HG03045 (cell line): Measurements from ENCODE around the gene APH1B.

Experiments used
- ATAC-seq: cut with Tn5 transposase; IDR thresholded peaks from one replicate; pipeline ENCODE4 v1.9.1; 2021; ENCODE audit warnings: mild to moderate bottlenecking, moderate library complexity; ENCODE audit not compliant: unreplicated experiment

The APH1B gene

DNA sequence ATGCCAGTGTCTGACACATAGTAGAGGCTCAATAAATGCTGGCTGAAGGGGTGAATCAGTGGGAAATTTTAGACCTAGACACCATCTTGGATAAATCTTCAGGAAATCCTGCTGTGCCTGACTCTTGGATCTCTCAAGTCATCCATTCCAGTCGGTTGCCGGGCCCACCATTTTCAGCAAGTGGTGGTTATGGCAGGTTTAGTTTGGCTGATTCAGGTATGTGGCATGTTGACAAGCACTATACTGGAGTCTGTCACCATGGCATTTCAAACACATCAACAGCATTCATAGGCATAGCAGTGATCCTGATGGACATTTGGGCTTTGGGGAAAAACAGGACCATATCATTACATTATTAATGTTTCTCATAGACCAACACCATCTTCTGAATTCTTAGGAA lies 25.7 kb upstream of the APH1B start:
- no peak for ATAC-seq

DNA sequence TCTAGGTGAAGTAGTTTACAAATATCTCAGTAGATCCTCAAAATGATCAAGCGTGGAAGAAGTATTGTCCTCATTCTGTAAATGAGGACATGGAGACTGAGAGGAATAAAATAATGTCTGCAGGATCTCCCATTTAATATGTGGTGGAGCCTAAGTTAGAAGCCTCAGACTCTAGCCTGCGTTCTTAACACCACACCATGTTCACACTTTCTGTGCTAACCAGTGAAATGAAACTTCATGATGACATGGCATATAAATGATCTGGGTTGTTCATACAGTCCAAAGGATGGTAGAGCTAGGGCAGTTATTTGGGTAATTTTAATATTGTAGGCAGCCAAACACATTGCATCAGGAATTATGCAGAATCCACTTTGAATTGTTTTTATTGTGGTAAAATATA lies 25.1 kb upstream of the APH1B start:
- ATAC-seq, result no peak

DNA sequence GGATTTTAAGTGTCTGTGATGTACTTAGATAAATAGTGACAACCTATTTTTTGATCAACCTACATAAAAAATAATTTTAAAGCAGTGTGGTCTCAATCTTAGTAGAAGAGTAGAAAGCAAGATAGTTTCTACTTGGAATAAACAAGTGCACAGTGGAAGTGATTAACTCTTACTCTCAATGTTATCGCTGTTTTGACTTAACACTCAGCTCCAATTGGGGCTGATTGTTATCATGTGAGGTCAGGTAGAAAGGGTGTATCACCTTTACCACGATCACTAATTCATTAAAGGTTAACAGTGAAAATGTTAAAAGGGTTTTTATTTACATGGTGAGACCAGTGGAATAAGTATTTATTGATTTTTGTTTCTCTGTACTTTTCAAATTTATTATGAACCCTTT lies 22.4 kb upstream of the APH1B start:
- no peak for ATAC-seq

DNA sequence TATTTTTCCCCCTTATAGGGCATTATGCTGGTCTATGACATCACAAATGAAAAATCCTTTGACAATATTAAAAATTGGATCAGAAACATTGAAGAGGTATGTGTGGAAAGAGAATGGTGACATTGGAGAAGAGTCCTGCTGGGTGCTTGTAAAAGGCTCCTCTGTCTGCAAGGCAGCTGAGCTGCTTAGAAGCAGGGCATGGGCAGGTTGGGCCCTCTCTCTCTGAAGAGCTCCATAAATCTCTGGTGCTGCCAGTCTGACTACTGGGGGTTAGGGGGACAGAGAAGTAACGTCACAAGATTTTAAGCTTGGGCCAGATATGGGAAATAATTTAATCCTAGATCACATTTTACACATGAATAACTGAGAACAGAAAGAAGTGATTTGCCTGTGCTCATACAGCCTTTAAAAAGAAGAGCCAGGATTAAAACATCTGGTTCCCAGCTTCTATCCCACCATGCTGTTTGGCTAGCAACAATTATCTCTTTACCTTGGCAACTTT lies 21.9 kb upstream of the APH1B start:
- no peak for ATAC-seq

DNA sequence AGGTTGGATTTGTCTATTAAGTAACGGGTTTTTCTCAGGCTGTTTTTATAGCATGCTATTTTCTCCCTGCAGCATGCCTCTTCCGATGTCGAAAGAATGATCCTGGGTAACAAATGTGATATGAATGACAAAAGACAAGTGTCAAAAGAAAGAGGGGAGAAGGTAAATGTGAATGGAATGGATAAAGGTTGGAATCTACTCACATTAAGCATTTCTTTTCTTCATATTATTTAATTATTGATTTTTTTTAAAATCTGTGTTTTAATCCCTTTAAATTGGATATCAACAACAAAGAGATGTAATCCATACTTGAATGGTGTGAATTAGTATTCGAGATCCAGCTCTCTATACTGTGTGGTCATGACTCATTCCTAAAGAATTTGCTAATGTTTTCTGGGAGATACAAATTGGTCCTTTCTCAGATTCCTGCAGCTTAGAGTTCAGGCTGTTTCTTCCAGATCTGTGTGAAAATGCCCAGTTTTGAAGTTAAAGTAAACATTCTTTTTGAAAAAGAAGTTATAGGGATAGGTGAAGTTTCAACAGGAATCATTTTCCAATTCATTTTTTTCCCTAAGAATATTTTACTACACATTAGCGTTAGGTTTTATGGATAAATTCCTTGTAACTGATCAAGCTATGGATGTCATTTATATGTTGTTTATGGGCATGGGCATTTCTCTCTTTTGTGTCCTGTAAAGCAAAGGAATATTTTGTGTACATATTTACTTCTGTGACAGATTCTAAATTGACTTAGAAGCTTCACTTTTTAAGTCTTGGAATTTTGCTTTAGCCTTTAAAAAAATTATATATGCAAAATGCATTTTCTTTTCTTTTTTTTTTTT lies 20.8 kb upstream of the APH1B start:
- ATAC-seq, result no peak

DNA sequence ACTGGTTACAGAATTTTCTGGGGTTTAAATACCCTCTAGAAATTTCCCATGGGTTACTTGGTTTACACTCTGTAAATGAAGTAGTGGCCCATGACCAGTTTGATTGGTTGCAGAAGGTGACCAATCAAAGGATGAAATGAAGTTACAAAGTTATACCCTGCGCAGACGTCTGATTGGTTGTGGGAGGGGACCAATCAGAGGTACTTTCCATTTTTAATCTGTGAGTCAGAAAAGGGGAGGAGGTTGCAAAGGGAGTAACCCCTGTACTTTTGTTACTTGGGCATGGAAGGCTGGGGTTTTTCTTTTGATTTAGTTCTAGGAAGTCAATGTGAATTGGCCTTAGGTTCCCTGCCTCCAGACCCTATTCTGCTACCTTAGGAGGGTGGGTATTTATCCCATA lies 18.7 kb upstream of the APH1B start:
- ATAC-seq, result no peak

DNA sequence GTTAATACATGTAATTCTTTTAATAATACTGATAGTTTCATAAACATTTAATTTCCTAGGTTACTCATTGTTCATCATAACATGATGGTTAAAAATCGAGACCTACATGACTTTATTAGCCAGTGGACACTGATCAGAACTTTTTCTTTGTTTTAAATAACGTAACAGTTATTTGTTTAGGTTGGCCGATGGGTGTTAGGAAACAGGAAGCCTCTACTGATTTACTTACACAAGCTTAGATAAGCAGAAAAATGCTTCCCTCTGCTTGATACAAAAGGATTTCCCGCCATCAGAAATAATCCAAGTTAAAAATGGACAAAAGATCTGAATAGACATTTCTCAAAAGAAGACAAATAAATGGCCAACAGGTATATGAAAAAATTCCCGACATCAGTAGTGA lies 16.6 kb upstream of the APH1B start:
- no peak for ATAC-seq

DNA sequence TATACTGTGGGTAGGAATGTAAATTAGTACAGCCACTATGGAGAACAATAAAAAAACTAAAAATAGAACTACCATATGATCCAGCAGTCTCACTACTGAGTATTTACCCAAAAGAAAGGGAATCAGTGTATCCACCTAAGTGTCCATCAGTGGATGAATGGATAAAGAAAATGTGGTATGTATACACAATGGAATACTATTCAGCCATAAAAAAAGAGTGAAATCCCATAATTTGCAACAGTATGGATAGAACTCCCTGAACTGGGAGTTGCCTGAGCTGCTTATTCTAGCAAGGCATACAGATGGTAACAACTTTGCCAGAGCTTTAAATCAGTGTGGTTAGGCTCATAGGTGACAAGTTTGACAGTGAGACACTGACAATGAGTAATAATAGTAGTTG lies 16.1 kb upstream of the APH1B start:
- ATAC-seq, result no peak

DNA sequence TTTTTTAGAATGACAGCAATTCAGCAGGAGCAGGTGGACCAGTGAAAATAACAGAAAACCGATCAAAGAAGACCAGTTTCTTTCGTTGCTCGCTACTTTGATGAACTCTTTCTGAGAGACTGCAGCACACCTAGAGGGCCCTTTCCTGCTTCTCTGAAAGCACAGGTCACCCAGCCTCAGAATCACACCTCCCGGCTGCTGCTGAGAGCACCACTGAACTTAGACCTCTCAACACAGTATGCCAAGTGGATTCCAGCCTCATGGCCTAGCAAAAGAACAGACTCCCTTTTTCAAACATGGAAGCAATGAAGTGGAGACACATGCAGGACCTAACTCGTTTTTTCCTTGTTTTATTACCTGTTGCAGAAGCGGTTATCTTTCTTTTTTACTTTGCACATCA lies 13.9 kb upstream of the APH1B start:
- no peak for ATAC-seq

DNA sequence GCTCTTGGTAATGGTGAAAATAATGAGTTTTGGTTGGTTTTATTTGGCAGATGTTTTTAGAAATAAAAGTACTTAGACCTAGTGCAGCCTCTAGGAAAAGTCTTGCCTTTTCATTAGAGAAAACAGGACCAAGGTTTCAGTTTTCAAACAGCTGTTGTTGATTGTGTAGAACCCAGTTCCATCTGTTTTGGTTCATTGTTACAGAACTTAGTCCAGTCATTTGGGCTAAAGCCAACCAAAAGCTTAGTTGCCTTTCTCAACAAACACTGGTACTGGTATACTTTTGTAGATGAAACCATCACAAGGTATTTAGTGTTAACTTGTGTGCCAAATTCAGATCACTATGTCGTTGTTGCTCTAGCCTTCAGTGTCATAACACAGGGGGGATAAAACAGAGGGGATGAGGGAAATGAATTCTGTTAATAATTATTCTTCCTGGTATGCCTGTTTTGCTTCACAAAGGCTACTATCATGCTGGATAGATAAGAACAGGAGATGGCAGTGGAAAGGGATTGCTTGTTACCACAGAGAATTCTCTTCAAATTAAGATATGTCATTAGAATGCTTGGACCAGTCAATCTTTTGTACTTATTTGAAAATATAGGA lies 12.6 kb upstream of the APH1B start:
- ATAC-seq, result no peak

DNA sequence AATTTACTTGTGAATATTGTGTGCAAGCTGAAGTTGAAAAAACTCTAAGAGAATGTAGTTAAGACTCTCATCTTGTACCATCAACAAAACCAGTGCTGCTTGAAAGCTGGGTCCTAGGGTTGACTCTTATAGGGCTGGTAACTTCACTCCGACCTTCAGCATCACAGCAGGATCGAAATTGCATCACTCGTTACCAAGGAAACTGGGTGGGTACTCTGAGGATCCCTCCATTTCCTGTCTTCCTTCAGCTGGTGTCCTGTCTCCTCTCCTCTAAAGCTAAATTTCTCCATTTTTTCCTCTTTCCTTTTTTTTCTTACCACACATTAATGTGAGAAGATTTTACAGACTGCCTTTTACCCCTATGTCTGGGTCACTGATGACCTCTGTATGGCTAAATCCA lies 3.0 kb upstream of the APH1B start:
- no peak for ATAC-seq

DNA sequence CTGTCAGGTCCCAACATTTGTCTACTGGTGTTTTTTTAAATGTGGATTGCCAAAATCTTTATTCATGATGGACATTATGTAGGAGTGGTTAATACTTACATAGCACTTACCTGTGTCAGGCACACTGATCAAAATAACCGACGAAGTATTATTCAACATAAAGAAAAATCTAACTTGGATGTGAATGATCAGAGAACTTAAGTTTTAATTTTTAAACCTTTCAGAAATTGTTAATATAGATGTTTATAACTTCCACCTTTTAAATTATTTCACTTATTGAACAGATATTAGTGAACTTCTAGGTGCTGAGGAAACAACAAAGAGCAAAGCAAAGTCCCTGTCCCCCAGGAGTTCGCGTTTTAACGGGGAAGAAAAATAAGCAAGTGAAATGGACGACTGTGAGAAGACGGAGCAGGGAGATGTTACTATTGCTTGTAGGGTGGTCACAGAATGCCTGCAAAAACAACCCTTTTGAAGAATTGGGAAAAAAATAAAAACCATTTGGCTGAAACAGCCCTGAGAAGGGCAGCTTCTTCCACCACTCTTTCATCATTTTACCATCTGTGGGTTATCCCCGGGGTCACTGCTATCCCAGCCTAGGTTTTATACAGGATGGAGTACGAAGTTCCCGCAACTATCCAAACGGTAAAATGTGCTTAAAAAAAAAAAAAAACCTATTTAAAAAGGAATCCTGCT lies 915 bp upstream of the APH1B start:
- peak; percentile 9 for ATAC-seq

DNA sequence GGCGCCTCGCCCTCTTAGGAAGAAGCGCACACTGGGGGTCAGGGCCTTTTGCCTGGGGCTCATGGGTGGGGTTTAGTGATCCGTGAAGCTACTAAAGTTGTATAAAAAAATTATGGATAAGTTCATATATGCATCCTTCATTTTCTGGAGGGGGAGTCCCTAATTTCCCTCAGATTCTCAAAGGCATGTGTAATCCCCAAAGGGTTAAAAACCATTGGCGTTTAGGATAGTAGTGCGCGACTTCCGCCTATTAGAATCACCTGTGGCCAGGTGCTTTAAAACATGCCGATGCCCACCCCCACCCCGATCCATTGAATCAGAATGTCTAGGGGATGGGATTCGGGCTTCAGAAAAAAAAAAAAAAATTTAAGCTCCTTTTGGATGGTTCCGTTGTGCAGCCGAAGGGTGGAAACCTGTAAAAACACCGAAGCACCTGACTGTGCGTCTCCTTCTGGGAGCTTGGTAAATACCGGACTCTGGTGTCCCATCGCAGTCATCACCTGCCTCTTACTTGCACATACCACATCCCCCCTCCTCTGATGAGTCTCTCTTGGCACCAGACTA lies 570 bp downstream of the APH1B start:
- no peak for ATAC-seq

DNA sequence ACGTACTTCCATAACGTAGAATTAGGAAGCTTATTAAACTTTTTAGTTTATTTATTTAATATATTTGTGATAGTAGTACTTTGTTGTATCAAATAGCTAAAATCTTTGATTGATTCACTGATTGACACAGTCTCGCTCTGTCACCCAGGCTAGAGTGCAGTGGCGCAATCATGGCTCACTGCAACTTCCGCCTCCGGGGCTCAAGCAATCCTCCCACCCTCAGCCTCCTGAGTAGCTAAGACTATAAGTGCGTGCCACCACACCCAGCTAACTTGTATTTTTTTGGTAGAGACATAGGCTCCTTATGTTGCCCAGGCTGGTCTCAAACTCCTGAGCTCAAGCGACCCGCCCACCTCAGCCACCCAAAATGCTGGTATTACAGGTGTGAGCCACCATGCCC lies 5.7 kb downstream of the APH1B start:
- no peak for ATAC-seq

DNA sequence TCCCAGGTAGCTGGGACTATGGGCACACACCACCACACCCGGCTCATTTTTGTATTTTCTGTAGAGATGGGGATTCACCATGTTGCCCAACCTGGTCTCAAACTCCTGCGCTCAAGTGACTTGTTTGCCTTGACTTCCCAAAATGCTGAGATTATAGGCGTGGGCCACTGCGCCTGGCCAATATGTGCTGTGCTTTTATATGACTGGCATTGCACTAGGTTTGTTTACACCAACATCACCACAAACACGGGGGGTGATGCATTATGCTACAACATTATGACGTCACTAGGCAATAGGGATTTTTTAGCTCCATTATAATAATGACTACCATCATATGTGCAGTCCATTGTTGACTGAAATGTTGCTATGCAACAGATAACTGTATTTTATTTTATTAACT lies 6.9 kb downstream of the APH1B start:
- no peak for ATAC-seq

DNA sequence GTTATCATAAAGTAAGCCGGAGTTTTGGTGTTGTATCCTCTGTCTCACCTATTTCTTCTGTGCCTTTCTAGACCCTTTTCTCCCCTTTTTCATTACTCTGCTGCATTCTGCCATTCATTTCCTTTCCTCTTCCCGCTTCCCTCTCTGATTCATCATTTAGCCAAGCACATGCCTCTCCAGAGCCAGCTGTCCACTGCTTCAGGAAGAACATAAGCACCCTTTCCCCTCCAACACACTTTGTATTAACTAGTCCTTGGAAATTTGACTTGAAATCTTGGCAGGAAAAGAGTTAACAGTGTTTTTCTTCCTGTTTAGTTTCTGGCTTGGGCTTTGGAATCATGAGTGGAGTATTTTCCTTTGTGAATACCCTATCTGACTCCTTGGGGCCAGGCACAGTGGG lies 9.7 kb downstream of the APH1B start:
- ATAC-seq, result no peak

DNA sequence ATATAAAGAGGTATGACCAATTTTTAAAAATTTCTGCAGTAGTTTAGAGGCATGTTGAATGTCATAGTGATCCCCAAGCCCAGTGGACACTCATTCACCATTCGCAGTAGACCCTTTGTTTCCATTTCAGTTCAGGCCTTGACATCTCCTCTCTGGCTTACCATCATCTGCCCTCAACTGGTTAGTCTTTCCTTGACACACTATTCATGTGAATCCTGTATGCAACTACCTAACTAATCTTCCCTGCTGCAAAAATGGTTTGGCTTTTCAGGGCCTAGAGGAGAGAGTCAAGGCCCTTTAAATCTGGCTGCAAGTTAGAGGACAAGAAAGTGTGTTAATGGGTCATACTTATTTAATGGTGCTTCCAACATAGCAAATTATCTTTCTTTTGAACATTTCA lies 10.9 kb downstream of the APH1B start:
- ATAC-seq, result no peak

DNA sequence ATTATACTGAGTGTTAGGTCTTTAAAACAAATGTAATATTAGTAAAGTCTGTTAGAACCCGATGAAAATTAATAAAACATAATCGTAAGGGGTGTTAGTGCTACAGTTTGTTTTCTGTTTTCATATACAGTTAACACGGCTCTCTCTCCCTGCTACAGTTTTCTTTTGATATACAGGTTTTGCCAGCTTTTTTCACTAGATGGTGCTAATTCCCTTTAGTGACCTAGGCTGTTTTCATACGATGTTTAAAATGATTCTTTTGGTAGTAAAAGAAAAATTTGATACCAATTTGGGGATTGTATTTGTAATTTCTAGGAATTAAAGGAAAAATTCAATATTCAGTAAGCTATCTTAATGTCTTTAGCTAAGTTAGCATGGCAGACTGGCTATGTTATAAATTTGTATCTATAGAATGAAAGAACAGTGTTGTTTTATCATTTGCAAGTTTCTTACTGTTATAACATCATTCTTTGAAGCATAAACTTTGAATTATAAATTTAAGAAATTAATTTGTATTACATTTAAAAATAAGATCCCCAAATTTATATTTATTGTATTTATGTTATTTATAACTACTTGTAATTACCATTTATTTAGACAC lies 11.5 kb downstream of the APH1B start:
- ATAC-seq, result no peak

DNA sequence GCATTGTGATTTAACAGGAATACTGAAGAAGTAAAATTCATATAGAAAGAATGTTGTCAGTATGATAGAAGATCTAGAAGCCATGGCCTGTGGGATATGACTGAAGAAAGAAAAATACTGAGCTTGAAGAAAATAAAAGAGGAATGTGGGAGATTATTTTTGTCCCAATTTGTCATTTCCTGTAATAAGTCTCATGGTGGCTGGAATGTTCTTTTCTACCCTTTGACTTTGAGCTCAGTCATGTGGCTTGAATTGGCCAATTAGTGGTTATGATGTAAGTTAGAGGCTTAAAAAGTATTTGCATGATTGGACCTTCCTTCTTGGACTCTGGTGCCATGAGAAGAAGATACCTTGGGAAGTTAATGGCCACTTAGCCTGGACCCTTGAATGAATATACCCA lies 14.1 kb downstream of the APH1B start:
- no peak for ATAC-seq

DNA sequence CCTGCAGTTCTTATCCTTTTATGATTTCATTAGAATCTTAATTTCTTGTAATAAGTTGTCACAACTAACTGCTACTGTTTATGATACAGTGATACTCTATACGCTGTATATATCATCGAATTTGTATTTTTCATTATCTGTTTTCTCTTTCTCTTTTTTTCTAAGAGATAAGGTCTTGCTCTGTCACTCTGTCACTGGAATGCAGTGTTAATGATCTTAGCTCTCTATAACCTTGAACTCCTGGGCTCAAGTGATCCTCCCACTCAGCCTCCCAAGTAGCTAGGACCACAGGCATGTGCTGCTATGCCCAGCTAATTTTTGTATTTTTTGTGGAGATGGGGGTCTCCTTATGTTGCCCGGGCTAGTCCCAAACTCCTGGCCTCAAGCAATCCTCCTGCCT lies 14.8 kb downstream of the APH1B start:
- no peak for ATAC-seq

DNA sequence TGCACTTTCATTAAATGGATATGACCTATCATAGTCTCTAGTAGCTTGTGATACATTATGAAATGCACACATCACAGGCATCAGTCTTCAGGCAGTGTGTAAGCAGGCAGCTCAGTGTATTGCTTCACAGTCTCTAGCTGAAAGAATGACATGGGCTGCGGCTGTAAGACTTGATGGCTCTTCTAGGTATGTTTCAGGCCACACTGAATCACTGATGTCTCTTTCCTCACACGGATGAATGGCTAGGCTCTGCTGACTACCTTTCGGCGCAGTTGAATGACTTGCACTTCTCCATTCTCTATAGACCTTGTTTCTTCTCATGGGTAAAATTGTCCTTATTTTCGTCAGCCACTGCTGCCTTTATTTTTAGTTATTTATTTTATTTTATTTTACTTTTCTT lies 15.4 kb downstream of the APH1B start:
- ATAC-seq, result no peak
